HepG2 (cell line): ENCODE results near the gene VEZF1. TPM values are rescaled to one million over a fixed set of nuclear protein-coding genes. Genes with fewer than 3 reads are reported as not detected.

Source experiments
- AHDC1 ChIP-seq: sonication (generic); formaldehyde crosslinking; IDR thresholded peaks from 2 replicates; pipeline ENCODE4 v1.5.1; 2020; ENCODE audit warnings: mild to moderate bottlenecking, missing genetic modification reagents, borderline replicate concordance
- ATF7-NPFF ChIP-seq: sonication (generic); formaldehyde crosslinking; IDR thresholded peaks from 2 replicates; pipeline ENCODE4 v1.8.1; 2023; ENCODE audit warnings: mild to moderate bottlenecking, low read depth, missing genetic modification reagents, moderate library complexity
- CBX1 ChIP-seq: IDR thresholded peaks from one replicate; pipeline ENCODE4 v1.6.1; 2016; ENCODE audit warnings: antibody characterized with exemption, low read depth
- IRF2 ChIP-seq: IDR thresholded peaks from 2 replicates; pipeline ENCODE4 v1.6.1; 2018; ENCODE audit warnings: missing genetic modification reagents, missing compliant biosample characterization
- RFXAP ChIP-seq: sonication (generic); formaldehyde crosslinking; IDR thresholded peaks from 2 replicates; pipeline ENCODE4 v1.4.0; 2020; ENCODE audit warnings: missing genetic modification reagents, borderline replicate concordance
- SMARCE1 ChIP-seq: fragments of 450-650 bp; IDR thresholded peaks from 2 replicates; pipeline ENCODE4 v1.6.1; 2017; ENCODE audit warnings: borderline replicate concordance
- THYN1 ChIP-seq: sonication (generic); formaldehyde crosslinking; IDR thresholded peaks from 2 replicates; pipeline ENCODE4 v1.8.1; 2023; ENCODE audit warnings: low read depth, mild to moderate bottlenecking, moderate library complexity, missing genetic modification reagents, borderline replicate concordance
- ZNF136 ChIP-seq: sonication (generic); formaldehyde crosslinking; IDR thresholded peaks from 2 replicates; pipeline ENCODE4 v1.8.1; 2022; ENCODE audit warnings: low read depth, mild to moderate bottlenecking, moderate library complexity, missing genetic modification reagents
- ZNF143 ChIP-seq: sonication (generic); formaldehyde crosslinking; IDR thresholded peaks from 2 replicates; pipeline ENCODE4 v1.4.0; 2020; ENCODE audit warnings: missing genetic modification reagents
- ZNF275 ChIP-seq: sonication (generic); formaldehyde crosslinking; IDR thresholded peaks from 2 replicates; pipeline ENCODE4 v1.8.0; 2022; ENCODE audit warnings: missing genetic modification reagents, mild to moderate bottlenecking, inconsistent platforms, borderline replicate concordance
- ZNF407 ChIP-seq: sonication (generic); formaldehyde crosslinking; IDR thresholded peaks from one replicate; pipeline ENCODE4 v1.5.1; 2020; ENCODE audit warnings: mild to moderate bottlenecking, missing genetic modification reagents; ENCODE audit errors: not compliant biosample characterization
- polyA plus RNA-seq, 8 experiments: library from polyadenylated mRNA; depleted of rRNA in 3 of 8; stranded (reverse) in 7 of 8; unstranded in 1 of 8; fragments of >200 nt; fragmentation: Illumina TruSeq in 4 of 8; extraction: Trizol in 4 of 8; gene quantifications; 2 replicates each; pipeline versions ENCODE4 v1.2.1 to v1.2.3, GENCODE V29; 2011 to 2016; ENCODE audit warnings: low read depth in 4 of 8, missing spikeins in 1 of 8, mixed read lengths in 1 of 8; ENCODE audit not compliant: insufficient read depth in 1 of 8
- total RNA-seq, 5 experiments: library from RNA; depleted of rRNA; stranded (reverse); fragments of >200 nt; fragmentation: Illumina TruSeq; extraction: Trizol; gene quantifications; 2 replicates each; pipeline ENCODE4 v1.2.3, GENCODE V29; 2016; ENCODE audit warnings: low read depth in 1 of 5

The VEZF1 gene
- total and polyA plus RNA-seq, 2 of the 13 experiments (the other 11 are each of a cell fraction or from before 2014, with no cell fraction given): 45.9 to 49.7 TPM

- TF ChIP-seq ATF7-NPFF (CRISPR knock-in tag) (no peak), THYN1 (CRISPR knock-in tag) (no peak), AHDC1 (CRISPR knock-in tag) (peak; percentile 71; the same call in 1 of the 2 replicates), ZNF136 (CRISPR knock-in tag) (no peak), CBX1 (no peak), RFXAP (CRISPR knock-in tag) (no peak; the same call in 1 of the 2 replicates), SMARCE1 (no peak), IRF2 (peak; percentile 81), ZNF143 (CRISPR knock-in tag) (no peak), ZNF407 (no peak), ZNF275 (CRISPR knock-in tag) (no peak)
Observed at GRCh38 chr17:57938061-57938502, 50.0 kb downstream of the VEZF1 start (continued).
